ENCODE results near the gene ZBED1. TPM values are rescaled to one million over a fixed set of nuclear protein-coding genes. Genes with fewer than 3 reads are reported as not detected.

The ZBED1 gene
- total and polyA plus RNA-seq, 9 of the 15 experiments (the other 6 are each of a cell fraction or from before 2014, with no cell fraction given), result 0.61 to 27.6 (median 13.9) TPM

DNA sequence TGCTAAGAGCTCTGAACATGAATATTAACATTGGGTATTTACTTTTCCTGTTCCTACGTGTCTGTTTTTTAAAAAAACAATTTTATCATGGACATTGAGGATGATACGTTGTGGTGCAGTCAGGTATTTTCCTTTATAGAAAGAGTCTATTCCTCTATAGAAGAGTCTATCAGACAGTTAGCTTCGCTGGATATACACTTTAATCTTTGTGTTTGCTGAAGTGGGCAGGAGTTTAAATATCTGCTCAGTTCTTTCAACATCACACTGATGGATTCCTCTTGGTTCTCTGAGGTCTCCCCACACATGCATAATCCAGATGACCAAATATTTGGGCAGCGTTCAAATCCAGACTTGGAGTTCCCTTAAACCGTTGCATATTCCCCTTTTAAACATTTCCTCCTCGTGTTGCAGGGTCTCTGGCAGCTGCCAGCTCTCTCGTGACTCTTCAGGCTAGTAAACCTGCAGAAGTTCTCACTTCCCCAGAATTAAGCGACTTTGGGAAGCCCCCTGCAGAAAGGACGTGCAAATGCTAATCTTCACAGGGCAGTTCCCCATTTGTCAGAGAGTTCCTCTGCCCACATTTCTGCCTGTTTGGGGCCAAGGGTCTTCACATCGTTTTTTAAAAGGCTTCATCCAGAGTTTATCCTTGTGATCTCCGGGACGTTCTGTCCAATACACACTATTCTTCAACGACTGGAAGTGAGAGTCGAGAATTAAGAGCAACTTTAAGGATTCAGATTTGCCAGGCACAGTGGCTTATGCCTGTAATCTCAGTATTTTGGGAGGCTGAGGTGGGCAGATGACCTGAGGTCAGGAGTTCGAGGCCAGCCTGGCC, 20.5 kb upstream of the ZBED1 start:
- TF ChIP-seq SPI1 (IDR thresholded peaks at IDR 0.05; ENCODE audit: borderline replicate concordance, low read depth, low read length), result peak; percentile 32; the same call in 1 of the 2 replicates
- no peak for TF ChIP-seq ZNF407 (IDR thresholded peaks at IDR 0.05; ENCODE audit: low read depth)
- no peaks in the 10 kb centered on the region for H3K36me3 ChIP-seq (ENCODE audit: control insufficient read depth, insufficient read depth, low read length)
- no TSS peak for BruUV-seq (replicated peaks)
- no peak overlapping the region for H2AFZ ChIP-seq (ENCODE audit: low read depth, low read length)
- H3K9me3 ChIP-seq (replicated peaks; ENCODE audit: control insufficient read depth, insufficient read depth, low read depth, low read length), result no peaks in the 10 kb centered on the region
- H4K20me1 ChIP-seq (replicated peaks; ENCODE audit: control insufficient read depth, insufficient read depth, low read length), result no peaks in the 10 kb centered on the region
- WGBS (ENCODE audit: insufficient coverage, low coverage, missing lambda C conversion rate), result 0% methylated on average over 15 of the region's 15 CpGs
- DNase-seq (ENCODE audit: extremely low read depth in 1 of 4, low spot score in 3 of 4), result no peak
- no peak overlapping the region for H3K9ac ChIP-seq (ENCODE audit: insufficient read depth in 1 of 2, low read depth in 2 of 2, low read length in 2 of 2)
- ChIA-PET CTCF (ENCODE audit: low intra/inter-chr PET ratio) (no interaction called here), POLR2A (no interaction called here)
- H3K4me2 ChIP-seq (ENCODE audit: insufficient read depth, low read length), result no peak overlapping the region
- no peak for FAIRE-seq
- in situ Hi-C loops (cut with MboI) (no loop called here), intact Hi-C loops (cut with micrococcal nuclease) (no loop called here)
- no peaks in the 10 kb centered on the region for H3K79me2 ChIP-seq (ENCODE audit: control insufficient read depth, insufficient read depth, low read length)
- H3K27ac ChIP-seq (ENCODE audit: extremely low read depth, low read depth, low read length), result no peak overlapping the region
- no peaks in the 10 kb centered on the region for H3K9me1 ChIP-seq (ENCODE audit: control insufficient read depth, insufficient read depth, low read length)
- H3K4me3 ChIP-seq, result no peak overlapping the region
- H3K4me1 ChIP-seq (replicated peaks in 1 of 2; ENCODE audit: control insufficient read depth in 2 of 2, insufficient read depth in 2 of 2, low read length in 2 of 2), result no peaks in the 10 kb centered on the region
- ATAC-seq, result no peak
- peaks cover 4 to 7% of the 10 kb centered on the region in 2 experiments; a peak in 4 of 5 replicates for H3K27me3 ChIP-seq (ENCODE audit: control insufficient read depth in 2 of 2, insufficient read depth in 2 of 2, low read length in 2 of 2)
